NCI-H1436 (cell line): ENCODE results near the gene PRR13.
A peak's percentile ranks its signal among the peaks of the same experiment; 100 is the strongest.
"Not testable (repeated sequence)": the region's sequence is repeated elsewhere in the genome, so short reads cannot be mapped to it uniquely, and the experiment has no call there.

Experiments
- DNase-seq: peaks from one replicate; lab custom pipeline; 2025; lab: John Stamatoyannopoulos, UW

The PRR13 gene

DNA sequence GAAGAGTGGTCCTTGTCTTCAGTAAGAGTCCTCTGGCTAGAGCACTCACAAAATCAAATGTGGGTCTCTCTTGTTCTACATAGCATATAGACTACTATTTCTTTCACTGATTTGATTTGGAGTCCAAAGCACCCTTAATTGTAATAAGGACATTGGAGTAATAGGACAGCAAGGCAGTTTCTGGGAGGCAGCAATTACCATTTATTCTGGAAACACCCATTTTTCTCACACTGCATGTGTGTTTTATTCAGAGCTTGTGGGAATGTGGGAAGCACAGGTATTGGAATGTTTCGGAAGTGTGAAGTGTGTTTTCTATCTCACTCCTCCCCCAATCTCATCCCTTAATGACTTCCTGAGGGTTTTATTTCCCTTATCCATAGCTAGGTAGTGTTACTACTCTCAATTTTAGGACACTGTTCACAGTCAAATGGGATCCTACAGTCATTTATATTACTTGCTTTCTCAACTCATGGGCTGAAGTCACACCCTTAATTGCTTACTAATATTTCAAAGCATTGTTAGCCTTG lies 30.6 kb downstream of the PRR13 start:
- no peak for DNase-seq

DNA sequence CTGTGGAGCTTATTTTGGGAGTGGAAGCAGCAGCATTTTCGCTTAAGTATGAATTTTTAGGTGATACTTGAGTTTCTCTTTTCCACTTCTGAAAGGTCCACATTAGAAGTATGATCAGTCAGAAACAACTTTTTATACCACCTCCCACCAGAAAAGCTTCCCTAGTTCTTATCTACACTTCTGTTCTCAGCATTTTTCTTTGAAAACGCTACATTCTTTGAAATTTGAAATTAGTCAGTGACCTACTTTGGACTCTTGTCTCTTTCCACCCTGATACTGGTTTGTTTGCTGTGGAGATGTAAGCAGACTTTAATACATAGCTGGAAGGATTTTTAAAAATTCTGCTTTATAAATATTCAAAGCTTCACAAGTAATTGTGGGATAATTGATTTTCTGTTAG lies 32.5 kb downstream of the PRR13 start:
- no peak for DNase-seq

DNA sequence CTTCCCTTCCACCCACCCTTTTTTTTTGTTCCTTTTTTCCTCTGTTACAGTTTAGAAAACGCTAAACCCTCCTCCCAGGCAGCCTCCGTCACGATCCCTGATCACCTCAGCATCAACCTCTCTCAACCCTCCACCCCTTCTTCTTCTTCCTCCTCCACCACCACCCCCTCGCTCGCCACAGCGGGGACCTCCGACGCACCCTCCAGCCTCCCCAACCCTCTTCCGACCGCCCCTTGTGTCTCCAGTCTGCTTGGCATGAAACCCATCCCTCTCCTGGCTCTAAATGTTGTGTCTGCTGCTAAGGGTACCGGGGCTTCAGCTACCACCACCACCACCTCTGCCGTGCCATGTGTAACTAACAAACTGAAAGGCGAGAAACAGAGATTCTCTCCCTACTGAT lies 33.3 kb downstream of the PRR13 start:
- no peak for DNase-seq

DNA sequence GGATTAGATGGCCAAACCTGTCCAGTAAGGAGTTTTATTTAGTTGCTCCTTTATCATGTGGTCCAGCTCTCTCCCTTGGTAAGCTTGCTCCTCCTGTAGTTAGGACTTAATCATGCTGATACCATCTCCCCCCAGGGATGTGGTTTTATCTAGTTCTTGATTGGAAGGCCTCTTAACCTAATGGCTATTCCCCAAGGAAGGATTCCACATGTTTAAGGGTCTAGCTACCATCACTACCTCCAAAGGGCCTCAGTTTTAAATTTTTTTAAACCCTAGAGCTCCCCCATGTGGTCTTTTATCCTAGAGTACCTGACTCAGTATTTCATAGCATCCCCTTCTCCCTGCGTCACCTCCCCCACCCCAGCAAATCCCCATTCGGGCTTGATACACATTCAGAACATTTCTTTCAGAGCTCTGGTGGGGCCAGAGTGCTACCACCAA lies 35.3 kb downstream of the PRR13 start:
- peak; percentile 34 for DNase-seq

DNA sequence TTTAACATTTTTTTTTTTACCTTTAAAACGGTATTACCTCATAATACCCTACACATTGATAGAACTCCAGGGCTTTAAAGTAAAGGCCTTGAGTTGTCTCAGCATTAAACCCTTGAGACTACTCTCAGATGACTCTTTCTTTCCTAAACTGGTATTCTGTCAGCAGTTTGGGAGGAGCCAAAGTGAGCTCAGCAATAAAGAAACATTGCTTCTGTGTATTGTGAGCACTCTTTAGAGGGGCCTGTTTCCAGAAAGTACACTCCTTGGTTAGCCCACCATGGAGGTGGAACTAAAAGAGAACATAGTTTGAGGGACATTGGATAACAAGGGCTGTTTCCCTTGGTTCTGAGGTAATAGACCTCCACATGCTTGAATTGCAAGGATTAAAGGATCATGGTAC lies 37.3 kb downstream of the PRR13 start:
- no peak for DNase-seq

DNA sequence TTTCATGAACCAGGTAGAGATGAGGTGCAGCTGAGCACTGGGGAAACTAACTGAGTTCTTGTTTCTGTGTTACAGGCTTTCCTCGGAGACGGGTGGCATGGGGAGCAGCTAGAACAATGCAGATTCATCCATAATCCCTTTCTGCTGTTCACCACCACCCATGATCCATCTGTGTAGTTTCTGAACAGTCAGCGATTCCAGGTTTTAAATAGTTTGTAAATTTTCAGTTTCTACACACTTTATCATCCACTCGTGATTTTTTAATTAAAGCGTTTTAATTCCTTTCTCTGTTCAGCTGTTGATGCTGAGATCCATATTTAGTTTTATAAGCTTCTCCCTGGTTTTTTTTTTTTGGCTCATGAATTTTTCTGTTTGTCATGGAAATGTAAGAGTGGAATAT lies 37.8 kb downstream of the PRR13 start:
- no peak for DNase-seq

DNA sequence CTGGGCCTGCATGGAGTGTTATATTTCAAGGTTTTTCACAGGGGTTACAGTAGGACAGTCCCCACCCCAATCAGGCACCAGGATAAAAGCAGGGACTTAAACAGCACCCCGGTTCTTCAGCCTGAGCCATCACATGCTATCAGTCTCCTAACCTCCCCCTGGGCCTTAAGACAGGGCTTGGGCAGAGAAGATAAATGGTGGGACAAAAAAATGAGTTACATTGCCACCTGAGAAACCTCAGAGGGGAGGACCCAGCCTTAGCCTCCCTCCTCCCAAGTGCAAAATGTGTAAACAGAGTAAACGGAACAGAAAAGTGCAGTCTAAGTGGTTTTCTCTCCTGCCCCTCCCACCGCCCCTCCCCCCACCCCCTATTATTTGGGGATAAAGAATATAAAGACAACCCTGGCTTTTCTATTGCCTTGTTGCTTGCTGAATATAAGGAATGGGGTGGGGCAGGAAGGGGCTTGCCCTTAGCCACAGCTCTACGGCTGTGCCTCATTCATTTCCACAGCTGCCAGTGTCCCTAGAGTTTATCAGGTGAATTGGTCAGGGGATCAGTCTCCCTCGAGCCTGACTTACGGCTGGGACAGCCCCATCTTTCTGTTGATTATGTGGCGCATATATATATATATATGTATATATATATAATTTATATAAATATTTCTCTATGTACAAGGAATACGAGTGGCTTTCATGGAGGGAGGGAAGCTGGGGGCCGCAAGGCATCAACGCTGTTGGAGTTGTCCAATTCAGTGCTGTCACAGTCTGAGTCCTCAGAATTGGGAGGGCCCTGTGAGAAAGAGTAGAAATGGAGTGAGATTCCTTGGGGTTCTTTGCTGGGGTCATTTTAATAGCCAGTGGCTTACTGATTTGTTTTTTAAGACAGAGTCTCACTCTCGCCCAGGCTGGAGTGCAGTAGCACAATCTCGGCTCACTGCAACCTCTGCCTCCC lies 39.2 kb downstream of the PRR13 start:
- DNase-seq, result no peak

DNA sequence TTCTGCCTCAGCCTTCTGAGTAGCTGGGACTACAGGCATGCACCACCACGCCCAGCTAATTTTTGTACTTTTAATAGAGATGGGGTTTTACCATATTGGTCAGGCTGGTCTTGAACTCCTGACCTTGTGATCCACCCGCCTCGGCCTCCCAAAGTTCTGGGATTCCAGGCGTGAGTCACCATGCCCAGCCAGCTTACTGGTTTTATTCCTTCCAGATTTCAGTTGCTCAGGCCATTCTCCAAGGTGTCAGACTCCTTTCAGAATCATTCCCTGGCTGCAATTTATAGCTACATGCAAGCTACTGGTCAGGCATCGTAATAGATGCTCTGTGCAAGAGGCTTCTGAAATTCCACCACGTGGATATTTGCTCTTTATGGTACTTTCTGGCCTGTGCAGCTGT lies 39.9 kb downstream of the PRR13 start:
- DNase-seq, result not testable (repeated sequence)

DNA sequence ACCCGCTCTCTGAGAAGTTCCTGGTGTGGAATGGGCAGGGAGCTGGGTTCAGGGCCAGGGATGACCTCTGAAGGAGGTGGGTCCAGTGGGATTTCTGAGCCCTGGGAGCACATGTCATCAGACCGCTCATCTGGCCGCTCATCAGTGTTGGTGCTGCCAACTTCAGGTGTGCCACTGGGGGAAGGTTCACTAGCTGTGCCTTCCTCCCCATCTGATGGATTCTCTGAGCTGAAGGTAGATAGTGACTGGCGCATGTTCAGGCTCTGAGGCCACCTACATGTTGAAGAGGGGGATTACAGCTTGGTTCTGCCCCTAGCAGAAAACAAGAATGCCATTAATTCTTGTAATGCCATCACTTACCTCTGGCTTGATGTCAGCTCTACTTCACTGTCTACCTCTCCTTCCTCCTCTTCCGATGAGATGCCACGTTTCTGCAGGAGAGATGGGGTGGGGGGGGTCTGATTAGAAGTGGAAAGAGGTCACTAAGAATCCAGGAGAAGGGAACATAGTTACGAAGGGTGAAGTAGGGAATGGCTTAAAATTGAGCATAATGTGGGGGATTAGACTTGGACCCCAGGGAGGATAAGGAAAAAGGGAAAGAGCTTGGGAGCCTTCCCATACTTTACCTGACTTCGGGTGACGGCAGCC lies 40.5 kb downstream of the PRR13 start:
- DNase-seq, result no peak

DNA sequence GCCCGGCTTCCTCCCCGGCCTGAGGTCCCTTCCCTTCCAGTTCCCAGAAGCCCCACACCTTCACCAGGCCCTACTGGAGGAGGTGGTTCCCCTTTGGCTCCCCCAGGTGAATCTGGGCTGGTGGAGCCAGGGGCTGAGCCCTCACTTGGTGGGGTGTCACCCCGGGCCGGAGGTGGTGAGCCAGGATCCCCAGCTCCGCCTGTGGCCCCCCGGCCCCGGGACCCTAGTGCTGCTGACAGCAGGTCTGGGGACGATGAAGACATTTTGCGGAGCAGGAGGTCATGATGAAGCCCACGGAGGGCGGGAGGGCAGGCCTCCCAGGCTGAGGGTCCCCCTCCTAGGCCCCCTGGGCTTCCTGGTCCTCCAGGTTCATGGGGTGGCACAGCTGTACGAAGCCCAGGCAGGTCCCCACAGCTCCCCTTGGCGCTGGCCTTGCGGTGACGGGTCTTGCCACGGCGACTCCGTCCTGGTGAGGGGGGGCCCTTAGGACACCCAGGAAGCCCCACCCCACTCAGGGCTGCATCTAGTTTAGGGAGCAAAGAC lies 41.2 kb downstream of the PRR13 start:
- DNase-seq, result no peak

DNA sequence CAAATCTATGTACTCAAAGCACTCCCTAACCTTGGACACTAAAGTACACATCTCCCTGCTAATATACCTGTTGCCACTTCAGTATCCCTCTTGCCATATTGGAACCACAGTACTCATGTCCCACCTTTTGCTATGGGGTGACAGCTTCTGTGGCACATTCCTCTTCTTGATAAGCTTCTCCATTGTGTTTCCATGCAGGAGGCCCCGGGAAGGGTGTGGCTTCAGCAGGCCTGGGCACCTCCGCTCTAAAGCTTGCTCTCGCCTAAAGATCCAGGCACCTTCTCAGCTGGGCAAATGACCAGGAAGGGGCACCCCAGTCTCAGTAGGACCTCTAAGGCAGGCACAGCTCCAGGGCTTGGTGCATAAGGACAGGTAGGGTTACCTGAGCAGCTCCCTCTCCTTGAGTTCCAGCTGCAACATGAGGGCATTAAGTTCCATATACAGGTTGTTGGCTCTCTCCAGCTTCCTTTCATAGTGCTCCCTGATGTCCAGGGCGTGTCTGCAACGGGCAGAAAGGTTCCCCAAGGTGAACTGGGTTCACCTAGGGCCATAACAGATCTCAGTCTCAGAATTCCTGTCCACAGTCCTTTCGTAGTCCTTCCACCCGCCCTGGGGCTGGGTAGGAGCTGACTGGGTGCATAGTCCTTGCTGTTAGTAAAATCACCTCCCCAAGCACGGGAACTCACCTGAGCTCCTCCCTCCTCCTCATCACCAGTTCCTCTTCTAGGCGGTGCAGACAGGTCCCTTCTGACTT lies 41.9 kb downstream of the PRR13 start:
- no peak for DNase-seq

DNA sequence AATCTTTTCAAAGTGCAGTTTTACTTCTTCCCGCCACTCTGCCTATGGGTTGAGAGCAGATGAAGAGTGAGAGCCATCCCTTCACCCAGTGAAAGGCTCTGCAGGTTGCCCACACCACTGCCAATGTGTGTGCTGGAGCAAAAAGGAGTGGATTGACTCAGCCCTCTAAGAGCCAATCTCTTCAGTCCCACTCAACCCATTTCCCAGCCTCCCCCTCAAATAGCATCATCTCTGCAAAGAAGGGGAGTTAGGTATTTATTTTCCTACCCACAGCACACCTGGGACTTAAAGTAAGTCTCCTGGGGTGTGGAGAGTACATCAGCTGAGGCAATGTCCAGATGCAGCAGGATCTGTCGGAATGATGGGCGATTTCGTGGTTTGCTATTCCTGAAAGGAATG lies 42.4 kb downstream of the PRR13 start:
- DNase-seq, result no peak

DNA sequence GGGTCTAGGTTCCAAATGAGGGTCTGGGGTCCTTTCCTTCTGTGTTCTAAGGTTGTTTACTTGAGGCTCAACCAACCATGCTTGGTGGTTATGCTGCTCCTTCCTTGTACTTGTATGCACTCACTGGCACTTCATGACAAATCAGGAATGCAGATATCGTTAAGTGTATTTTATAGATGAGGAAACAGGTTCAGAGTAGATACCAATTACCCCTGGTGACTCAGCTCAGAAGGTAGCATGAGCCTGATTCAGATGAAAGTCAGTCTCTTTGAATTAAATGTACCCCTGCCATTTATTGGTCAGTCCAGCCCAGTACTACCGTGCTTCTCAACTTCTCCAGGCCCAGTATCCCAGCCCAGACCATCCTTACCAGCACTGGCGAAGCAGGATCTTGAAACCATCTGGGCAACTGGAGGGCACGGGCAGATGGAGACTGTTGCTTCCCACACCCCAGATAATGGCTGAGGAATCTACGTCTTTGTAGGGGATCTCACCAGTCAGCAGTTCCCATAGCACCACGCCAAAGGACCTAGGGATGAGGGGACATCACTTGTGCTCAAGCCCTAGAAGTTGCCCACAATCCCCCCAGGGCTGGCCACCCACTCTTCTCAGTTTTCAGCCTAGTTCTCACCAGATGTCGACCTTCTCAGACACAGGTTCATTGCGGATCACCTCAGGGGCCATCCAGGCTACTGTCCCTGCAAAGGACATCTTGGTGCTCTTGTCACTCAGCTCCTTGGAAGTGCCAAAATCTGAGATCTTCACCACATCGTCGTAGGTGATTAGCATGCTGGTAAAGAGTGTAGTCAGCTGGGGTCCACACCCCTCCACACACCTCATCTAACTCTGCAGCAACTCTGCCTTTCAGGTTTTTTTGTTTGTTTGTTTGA lies 43.4 kb downstream of the PRR13 start:
- DNase-seq, result no peak

DNA sequence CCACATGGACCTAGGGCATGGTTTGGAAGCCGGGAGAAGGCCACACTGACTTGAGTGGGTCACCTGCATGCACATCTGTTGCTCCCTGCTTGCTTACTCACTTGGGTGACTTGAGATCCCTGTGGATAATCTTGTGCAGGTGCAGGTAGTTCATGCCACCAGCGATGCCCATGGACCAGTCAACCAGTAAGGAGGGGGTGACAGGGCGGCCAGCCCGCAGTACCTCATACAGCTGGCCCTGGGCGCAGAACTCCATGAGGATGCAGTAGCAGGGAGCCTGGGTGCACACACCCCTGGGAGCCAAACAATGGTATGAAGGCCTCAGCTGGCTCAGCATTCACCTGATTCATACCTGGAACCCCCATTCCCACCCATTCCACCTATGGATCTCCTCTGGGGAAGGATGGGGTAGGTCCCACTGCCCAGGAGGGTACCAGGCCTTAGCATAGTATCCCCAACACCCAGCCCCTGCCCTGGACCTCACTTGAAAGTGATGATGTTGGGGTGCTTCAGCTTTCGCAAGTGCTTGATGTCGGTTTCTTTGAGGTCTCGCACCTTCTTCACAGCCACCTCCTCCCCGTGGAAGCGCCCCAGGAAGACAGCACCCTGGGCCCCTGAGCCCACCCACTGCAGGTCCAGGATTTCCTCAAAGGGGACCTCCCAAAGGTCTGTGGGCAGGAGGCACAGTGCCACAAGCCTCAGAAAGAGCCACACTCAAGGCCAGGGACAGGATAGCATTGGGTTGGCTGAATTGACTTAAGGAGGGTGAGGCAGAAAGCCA lies 44.6 kb downstream of the PRR13 start:
- DNase-seq, result no peak

DNA sequence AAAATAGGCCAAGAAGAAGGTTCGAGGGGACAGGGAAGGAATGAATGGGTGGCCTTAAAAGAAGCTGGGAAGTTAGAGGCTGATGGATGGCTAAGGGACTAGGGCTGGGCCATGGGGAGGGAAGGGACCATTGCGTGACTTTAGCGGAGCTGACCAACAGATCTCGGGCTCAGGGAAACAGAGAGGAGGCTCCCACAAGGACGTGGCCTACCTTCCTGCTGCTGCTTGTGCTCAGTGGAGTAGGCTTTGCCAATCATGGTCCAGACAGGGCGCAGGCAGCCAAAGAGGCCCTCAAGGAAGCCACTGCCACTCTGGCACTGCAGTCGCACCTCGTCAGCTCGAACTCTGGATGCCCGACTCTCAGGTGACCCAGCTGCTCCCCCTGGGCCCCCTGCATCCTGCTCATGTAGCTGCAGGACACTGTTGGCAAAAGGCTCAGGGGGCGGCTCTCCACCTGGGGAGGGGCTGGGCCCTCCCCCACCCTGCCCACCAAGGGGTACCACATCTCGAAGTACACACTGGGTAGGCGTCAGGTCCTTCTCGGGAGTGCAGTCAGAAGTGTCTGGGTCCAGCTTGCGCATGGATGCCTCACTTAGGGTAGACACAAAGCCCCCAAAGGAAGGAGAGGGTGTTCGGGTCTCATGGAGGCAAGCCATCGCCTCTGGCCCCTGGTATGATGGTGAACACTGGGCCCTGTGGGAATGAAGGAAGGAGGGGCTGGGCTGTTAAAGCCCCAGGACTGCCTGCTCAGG lies 45.4 kb downstream of the PRR13 start:
- DNase-seq, result no peak

DNA sequence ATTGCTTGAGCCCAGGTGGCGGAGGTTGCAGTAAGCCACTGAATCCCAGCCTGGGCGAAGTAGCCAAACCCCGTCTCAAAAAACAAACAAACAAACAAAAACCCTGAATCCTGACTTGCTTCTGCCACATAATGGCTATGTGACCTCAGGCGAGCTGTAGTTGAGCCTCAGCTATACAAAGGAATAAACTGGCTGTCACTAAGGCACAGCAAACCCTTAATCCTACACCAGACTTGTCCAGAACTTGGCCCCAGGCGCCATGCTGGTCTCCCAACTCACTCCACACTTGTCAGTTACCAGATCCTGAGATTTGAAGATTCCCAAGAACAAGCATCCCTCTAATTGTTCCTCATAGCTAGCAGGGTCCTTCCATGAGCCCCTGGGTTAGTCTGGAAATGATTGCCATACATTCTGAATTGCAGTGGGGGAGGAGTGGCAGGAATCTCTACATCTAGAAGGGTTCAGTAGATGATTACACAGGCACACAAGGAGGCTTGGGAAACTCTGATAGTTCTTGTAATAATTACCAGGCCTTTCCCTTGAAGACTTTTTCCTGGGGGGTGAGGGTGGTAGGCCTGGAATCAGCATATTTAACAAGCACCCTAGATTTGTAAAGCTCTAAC lies 47.8 kb downstream of the PRR13 start:
- DNase-seq, result no peak

DNA sequence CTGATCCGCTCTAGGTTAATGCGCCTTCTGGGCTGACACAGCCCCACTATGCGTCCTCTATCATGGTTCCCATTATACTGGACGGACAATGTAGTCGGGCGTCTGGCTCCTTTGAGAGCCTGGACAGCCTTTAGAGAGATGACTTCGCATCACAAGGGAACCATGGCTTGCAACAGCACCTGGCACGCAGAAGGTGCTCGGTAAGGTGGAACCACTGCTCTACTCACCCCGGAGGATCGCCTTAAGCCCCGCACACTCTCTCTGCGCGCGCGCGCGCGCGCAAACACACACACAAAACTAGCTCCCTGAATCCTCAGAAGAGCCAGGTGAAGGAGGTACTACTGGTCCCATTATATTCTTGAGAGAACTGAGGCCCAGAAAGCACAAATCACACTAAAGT lies 50.7 kb downstream of the PRR13 start:
- DNase-seq, result no peak

DNA sequence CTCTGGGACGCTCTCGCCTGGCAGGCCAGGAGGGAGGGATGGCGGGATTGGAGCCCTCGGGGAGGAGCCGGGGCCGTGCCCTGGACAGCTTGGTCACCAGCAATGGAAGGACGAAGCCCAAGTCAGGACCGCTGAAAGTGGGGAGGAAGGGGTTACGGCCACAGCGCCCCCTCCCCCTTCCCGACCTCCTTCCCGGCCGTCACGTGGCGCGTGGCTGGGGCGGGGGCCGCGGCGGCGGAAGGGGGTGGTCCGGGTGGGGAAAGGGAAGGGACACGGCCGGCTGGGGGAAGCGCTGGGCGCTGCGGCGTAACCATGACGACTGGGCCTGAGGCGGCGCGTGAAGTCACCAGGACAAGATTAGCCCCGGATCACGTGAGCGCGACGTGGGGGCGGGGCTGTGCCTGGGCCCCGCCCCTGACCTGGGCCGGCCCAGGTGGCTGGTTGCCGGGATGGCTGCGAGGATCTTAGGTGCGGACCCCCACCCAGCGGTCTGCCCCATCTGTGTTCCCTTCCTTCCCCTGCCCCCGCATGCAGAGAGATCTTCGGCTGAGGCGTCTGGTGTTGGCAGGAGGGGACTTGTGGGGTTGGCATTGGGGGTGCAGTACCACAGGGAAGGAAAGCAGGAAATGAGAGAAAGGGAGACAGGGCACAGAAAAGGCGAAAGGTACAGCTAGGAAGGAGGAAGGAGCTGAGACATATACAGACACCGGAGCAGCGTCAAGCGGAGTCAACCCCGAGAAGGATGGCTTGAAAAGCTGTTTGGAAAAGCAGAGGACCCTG lies 51.5 kb downstream of the PRR13 start:
- DNase-seq, result peak; percentile 85
